ENCODE results near the gene FGD3.
"Not testable (repeated sequence)": the region's sequence is repeated elsewhere in the genome, so short reads cannot be mapped to it uniquely, and the experiment has no call there.

Gene FGD3

GRCh38 chr9:92947268-92948037 is at the start of gene FGD3:
FGD3 (plus strand) TSS chr9:92947523; CDS start chr9:92976257, 28,734 bp downstream.
- DNase-seq, result no peak

- DNase-seq, result not testable (repeated sequence)
These were observed 42.2 kb upstream of the FGD3 start for GRCh38 chr9:92905137-92905536.

- no peak for DNase-seq
These were observed 35.5 kb upstream of the FGD3 start for GRCh38 chr9:92911511-92912475.

- no peak for DNase-seq
These were observed 30.0 kb upstream of the FGD3 start for GRCh38 chr9:92917176-92917800.

GRCh38 chr9:92920437-92920836 is 26.9 kb upstream of the FGD3 start:
- no peak for DNase-seq

GRCh38 chr9:92931606-92932005 is 15.7 kb upstream of the FGD3 start:
- no peak for DNase-seq

- DNase-seq, result no peak
These were observed 13.0 kb upstream of the FGD3 start for GRCh38 chr9:92934321-92934720.

GRCh38 chr9:92938025-92938424 is 9.3 kb upstream of the FGD3 start:
- no peak for DNase-seq

GRCh38 chr9:92941861-92942260 is 5.5 kb upstream of the FGD3 start:
- DNase-seq, result no peak

- no peak for DNase-seq
These were observed 4.4 kb upstream of the FGD3 start for GRCh38 chr9:92942688-92943616.

GRCh38 chr9:92944921-92945320 is 2.4 kb upstream of the FGD3 start:
- no peak for DNase-seq

GRCh38 chr9:92945796-92946195 is 1.5 kb upstream of the FGD3 start:
- no peak for DNase-seq

- DNase-seq, result no peak
These were observed 763 bp downstream of the FGD3 start for GRCh38 chr9:92948038-92948534.

- no peak for DNase-seq
These were observed 1.3 kb downstream of the FGD3 start for GRCh38 chr9:92948632-92949031.

- DNase-seq, result no peak
These were observed 2.1 kb downstream of the FGD3 start for GRCh38 chr9:92949266-92949982.

GRCh38 chr9:92950359-92950955 is 3.1 kb downstream of the FGD3 start:
- DNase-seq, result no peak

GRCh38 chr9:92952906-92953610 is 5.7 kb downstream of the FGD3 start:
- DNase-seq, result no peak

GRCh38 chr9:92954049-92954861 is 6.9 kb downstream of the FGD3 start:
- no peak for DNase-seq

- DNase-seq, result no peak
These were observed 7.6 kb downstream of the FGD3 start for GRCh38 chr9:92954886-92955285.
